ENCODE measurements around the gene LAMP5.

The LAMP5 gene

DNA sequence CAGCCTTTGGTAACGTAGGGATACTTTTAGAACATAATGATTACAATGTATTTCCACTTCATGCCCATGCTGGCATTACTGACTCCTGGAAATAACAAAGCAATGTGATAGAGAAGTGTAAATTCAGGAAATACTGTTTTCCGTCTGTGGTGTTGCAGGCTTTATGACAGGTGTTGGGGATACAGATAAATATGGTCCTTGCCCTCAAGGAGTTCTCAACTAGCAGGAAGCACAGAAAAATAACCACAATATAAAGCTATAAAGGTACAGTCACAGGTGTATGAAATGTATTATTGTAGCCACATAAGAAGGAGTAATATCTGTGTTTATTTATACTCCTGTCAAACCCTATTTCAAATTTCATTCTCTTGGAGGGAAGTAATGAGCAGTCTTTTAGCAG lies 12.9 kb upstream of the LAMP5 start:
- DNase-seq = no peak

DNA sequence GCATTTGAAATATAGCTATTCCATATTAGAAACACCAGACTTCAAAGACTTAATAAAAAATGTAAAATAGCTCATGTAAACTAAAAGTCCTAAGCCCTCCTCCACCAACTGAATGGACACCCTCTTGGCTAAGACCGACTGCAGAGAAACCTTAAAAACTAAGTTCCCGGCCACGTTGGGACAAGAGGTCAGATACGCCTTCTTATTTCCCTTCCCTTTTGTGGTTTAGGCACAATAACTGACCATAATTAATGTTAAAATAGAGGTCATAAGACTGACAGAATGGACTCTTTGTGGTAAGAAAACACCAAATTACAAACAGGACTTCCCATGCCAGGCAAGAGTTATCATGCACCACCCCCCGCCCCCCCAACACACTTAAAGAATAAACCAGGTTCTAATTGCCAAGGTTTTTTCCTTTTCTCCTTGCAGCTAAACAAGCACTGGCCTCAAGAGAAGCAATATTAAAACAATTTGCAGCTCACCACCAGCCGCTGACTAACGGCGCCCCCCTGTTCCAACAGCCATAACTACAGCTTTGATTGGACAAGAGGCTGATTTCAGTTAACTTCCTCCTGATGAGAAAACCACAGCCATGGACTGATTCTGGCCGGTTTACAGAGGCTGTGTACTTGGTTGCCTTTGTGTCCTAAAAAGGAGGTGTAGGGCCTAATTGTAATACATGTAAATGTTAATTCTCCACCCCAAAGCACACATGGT lies 10.7 kb upstream of the LAMP5 start:
- DNase-seq = no peak

DNA sequence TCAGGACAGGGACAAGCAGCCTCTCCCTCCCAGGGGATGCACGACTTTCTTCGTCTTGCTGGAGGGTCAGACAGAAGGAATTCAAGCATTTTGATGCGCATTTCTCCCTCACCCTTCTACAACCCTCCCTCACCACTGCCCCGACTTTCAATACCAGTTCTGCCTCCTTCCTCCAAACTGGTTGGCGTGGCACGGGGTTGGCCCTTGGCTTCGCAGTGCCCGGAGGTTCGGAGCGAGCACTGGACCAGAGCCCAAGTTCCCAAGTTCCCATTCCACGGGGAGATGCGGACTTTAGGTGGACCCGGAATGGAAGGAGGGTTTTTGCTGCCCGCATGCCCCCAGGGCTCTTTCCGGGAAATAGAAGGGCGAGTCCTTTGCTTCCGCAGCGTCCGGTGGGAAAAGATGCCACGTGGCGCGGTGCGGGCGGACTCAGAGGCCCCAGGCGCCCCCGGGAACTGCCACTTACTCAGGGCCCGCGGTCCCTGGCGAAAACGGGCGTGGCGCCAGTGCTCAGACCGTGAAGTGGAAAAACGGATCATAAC lies 8.0 kb upstream of the LAMP5 start:
- no peak for DNase-seq

DNA sequence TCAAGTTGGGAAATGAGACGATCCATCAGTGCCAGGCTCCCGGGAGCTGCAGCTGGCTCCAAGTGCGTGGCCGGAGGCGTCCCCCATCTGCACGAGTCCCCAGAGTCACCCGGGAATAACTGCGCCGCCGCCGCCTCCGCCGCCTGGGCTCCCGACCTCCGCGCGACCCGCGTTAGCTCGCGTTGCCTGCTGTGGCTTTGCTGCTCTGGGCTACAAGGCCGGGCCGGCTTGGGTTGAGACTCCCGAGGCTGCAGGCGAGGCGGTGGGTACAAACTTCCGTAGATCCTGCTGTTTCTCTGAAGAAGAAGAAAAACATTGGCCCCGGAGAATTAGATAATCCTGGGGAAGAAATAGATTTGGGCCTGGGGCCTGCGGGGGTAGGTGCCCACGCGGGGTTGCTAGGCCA lies 7.4 kb upstream of the LAMP5 start:
- DNase-seq = no peak

DNA sequence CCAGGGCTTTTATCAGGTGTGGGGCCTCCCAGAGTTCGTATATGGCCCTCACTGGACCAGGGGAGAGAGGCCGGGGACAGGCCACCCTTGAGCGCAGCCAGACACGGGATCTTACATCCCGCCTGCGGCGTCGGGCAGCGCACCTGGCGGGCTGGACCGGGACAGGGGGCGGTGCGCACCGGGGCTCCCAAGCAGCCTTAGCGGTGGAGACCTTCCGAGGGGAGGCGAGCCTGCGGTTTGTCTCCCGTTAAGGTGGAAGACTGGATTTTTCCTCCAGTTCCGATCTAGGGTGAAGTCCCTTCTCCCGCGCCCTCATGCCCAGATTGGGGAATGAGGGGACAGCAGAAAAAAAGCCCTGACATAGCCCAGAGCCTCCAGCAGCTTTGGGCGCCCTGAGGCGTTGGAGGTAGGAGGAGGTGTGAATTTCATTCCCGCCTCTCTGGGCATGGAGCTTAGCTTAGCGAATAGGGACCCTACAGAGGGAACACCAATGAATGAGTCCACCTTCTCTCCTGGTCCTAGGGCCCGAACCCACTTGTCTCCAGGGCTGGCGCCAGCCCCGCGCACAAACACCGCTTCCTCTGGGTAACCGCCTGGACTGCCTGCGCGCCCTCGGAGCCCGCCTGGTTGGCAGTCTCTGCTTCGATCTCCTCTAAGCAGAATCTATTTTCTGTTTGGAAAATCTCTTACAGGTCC lies 6.7 kb upstream of the LAMP5 start:
- DNase-seq = no peak

DNA sequence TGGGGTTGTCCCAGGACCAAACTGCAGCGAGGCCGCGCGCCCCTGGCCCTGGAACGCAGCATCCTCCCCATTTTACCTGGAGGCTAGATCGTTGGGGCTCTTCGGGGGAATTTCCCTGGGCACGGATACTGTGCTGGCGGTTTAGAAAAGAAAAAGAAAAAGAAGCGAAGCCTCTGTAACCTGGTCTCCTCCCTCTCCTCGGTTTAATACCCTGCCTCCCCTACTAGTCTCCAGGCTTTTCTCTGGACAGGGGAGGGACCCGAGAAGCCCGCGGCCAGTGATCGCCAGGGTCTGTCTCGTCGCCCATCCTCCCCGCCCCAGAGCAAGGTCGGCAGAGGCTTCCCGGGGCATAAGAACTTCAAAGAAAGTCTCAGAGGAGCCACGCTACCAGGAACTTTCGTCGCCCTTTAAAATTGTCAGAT lies 6.1 kb upstream of the LAMP5 start:
- no peak for DNase-seq

DNA sequence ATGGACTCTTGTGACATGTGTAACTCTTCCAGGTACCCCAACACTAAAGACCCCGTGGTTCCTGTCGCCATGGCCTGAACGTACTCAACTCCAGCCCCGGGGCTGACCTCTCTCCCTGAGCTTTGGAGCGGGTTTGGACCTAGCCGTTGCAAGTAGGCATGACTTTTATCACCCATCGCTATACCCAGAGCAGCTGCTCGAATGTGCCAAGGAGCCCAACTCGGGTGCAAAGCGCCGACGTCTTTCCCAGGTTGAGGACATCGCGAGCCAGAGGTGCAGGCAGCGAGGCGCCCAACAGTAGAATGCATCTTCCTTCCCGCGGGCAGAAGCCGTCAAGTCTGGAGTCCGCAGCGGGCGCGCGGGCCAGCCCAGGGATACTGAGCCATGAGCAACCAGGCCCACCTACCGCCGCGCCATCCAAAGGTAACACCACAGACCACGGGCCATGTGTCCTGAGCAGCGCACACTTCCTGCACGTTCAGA lies 5.7 kb upstream of the LAMP5 start:
- no peak for DNase-seq

DNA sequence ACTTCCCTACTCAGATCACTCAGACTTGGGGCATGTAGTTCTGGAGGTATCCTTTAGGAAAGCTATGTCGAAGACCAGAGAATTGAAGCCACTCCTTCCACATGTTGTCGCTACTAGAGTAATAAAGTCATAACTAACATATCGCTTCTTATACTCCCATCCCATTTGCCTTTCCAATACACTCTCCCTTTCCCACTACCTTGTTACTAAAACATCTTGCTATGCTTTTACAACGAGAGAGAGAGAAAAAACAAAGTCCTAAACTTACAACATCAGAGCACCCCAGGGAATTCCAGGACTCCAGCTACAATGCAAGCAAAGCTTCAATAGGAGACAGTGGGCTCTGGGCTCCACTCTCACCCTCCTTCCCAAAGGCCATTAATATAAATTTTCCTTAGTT lies 5.1 kb upstream of the LAMP5 start:
- no peak for DNase-seq

DNA sequence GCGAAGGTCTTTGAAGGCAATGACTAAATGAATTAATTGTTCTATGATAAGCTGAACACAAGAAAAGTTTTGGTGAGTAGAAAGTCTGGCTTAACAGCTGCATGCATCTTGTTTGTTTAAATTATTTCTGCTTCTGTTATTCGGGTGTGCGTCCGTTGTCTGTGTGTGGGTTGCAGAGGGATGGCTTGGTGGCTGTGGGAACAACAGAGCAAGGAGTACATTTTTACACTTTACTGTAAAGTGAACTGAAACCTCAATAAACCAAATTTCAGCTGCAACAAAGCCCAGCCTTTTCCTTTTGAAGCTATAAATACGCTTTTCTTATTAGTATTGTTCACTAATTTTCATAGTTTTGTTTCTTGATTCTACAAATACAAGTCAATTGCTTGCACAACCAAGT lies 3.5 kb upstream of the LAMP5 start:
- no peak for DNase-seq

DNA sequence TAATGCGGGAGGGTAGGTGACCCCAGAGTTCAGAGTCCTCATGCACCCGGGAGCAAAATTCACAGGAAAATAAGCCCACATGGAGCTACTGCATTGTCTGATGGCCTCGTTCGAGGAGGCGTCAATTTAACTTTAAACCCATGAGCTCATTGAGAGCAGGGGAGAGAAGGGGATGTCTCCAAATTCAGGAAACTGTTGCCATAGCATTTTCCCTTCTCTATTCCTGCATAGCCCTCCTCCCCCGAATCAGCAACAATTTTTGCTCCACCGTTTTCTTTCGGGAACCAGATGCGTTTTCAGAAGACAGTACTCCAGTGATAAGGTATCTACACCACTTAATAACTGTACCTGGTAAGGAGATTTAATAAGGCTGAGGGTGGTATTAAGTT lies 324 bp upstream of the LAMP5 start:
- no peak for DNase-seq

DNA sequence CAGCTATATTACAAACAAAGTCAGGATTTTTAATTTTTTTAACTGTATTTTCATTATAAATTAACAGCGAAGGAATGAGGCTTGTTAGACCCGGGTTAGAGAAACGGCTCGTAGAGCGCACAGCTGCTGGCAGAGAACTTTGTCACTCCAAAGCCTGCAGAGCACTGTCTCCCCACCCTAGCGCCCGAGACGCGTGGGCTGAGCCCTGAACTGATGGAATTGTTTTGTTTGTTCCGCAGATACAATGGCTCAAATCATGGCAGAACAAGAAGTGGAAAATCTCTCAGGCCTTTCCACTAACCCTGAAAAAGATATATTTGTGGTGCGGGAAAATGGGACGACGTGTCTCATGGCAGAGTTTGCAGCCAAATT lies 810 bp downstream of the LAMP5 start:
- DNase-seq = no peak

DNA sequence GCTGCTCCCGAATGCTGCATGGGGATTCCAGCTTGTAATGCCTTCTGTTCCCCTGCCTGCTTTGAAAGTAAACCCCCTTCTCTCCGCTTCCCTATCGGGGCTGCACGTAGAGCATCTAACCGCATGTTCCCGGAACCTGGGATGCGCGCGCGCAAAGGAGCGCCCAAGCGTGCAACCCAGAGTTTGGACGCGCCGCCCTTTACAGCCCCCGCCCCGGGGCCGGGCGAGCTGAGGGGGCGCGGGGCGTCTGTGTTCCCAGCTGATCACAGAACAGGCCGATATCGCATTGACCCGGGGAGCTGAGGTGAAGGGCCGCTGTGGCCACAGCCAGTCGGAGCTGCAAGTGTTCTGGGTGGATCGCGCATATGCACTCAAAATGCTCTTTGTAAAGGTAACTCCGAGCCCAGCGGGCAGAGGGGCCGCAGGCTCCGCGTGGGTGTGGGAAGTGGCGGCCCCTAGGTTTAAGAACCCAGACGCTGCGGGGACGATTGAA lies 1.4 kb downstream of the LAMP5 start:
- DNase-seq = no peak

DNA sequence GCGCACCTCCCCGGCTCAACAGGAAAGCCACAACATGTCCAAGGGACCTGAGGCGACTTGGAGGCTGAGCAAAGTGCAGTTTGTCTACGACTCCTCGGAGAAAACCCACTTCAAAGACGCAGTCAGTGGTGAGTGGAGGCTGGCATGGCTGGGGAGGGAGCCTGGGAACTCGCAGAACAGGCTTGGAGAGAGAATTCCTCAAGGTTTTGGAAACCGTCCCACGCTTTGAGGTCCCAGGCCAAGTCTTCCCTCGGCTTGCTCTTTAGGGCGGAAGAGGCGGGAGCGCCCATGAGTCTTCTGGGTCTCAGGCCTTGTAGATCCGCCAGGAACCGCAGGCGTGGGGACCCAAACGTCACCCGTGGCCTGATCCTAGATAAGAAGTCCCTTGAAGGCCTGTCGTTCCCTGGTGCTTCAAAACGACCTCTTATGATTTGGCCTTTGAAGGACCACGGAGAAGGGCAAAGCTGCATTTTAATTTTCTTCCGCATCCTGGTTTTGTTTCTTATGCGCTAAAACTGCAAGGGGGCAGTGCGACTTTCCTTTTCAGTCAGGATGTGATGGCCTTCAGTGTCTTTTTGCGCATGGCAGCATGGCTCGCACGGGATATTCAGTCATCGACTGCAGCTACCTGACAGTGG lies 2.0 kb downstream of the LAMP5 start:
- no peak for DNase-seq

DNA sequence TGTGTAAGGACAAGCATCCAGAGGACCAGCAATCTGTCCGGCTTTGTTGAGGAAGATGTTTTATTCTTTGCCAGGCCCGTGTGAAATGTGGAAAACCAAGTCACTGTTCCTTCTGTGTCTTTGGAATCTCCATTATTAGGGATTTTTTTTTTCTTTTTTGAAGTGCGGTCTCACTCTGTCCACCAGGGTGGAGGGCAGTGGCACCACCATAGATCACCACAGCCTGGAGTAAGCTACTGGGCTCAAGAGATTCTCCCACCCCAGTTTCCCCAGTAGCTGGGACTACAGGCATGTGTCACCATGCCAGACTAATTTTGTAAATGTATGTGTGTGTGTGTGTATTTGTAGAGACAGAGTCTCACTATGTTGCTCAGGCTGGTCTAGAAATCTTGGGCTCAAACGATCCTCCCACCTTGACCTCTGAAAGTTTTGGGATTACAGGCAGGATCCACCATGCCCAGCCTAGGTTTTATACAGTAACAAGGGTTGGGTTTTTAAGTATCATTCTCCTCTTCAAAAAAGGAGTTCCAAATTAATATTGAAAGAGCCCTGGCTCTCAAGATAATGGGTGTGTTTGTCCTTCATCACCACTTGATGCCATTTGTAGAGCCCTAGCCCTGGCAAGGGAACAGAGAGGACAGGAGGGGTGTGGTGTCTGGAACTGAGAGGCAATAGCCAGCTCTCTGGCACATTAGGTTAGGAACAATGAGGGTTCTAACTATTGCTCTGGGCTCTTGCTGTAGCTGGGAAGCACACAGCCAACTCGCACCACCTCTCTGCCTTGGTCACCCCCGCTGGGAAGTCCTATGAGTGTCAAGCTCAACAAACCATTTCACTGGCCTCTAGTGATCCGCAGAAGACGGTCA lies 3.1 kb downstream of the LAMP5 start:
- DNase-seq = no peak

DNA sequence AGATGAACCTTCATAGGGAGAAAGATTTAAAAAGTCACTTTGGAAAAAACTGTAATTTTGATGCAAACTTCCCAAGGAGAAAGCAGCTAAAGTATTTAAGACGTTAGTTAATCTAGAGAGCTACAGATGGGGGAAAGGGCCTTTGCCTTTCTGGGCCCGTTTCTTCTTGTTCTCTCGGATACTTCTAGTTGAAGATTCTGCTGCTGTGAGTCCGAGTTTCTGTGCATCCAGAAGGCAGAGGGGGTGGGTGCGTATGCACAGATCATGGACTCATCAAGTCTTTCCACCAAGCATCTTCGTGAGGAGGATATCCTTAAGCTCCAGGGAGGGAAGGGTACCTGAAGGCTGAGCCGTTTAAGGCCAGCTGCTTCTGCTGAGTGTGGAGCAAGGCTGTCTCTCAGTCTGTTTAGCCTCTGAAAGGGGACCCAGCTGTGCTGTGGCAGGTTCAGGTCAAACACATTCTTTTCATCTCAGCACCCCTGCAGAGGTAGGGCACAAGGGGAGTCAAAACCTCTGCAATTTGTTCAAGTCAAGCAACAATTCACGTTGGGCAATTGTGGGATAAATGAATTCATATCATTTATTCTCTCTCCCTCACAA lies 4.3 kb downstream of the LAMP5 start:
- no peak for DNase-seq

DNA sequence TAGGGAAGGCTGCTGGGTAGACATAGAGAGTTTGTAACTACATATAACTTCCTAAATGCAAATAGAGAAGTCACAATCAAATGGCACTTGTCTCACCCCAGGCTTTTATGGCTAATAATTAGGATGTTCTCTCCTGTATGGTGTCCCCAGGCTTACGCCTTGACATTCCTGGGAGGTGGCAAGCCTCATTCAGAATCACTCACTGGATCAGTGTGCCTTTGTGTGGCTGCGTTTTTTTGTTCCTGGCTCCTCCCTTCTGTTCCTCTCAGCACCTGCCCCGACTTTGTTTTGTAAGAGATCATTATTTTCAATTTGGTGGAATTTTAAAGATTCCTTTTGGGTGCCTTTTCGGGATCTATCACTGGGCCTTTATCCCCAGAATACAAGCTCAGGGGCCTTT lies 5.7 kb downstream of the LAMP5 start:
- no peak for DNase-seq

DNA sequence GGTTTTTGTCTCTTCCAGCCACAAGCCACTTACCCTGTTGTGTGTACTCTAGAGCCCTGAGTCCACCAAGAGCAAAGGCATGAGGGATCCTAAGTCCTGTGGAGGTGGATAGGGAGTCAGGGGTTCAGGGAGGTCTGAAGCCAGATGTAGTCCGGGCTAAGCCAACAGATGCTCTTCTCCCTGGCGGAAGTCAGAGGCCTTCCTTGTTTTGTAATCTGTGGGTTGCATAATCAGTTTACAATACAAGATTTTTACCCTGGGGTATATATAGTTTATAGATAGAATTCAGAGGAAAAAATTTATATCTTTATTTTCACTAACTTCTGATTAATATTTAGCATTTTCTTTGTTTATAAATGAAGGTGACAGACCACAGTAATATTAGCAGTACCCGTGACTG lies 9.2 kb downstream of the LAMP5 start:
- no peak for DNase-seq

DNA sequence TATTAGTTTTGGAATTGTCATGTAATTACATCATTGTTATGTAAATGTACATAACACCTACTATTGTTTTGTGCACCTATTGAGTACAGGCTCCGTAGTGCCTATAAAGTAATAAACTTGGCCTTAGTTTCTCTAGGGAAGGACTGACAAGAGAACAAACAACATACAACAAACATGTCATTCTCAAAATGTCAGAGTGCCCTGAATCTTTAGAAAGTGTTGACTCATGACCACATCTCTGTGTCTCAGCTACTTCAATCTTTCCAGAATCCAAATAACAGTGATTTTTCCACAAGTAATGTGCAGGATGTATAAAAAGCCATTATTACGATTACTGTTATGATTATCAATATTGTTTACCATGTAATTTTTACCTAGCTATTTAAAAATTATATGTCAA lies 17.2 kb downstream of the LAMP5 start:
- no peak for DNase-seq

DNA sequence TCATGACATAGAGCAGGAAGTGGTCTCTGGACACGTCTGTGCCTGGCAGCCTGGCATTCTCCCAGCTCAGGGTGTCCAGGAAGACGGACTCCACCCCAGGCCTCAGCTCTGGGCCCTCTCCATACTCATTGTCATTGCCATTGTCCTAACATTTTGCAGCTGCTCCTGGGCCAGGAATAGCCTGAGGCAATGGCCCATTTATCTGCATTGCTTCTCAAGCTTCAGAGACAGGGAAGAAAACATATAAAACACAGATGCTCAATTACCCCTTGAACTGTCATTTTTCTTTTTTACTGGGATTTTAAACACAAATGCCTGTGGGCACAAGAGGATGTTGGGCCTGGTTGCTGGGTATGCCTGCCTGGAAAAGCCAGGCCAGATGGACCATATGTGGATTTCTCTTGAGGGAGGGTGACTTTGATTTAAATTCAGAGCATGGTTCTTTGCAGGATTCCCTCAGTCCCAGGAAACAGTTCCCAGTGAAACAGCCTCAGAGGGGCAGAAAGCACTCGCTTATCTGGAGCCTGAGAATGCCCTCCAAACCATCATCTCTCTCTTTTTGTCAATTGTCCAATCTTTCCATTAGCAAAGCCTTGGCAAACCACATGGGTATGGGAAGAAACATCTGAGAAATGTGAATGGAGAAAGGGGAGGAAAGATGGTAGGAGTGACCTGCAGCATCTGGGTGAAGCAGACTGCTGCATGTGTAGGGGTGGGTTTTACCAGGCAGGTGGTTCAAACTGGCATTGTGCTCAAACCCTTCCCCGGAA lies 17.9 kb downstream of the LAMP5 start:
- DNase-seq = no peak

DNA sequence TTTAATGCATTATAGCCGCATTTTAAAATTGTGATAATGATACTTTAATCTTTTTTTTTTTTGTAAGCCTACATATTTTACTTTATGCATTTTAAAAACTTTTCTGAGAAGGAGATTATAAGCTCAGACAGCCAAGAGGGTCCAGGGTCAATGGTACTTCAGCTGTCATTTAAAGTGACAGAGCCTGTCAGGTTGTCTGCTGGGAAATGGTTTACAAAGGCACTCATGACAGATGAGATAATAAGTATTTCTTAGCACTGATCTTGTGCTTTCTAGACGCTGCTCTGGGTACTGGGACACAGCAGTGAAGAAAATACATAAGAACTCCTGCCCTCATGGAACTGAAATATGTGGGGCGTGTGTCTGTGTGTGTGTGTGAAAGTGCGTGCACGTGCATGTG lies 19.6 kb downstream of the LAMP5 start:
- DNase-seq = no peak

DNA sequence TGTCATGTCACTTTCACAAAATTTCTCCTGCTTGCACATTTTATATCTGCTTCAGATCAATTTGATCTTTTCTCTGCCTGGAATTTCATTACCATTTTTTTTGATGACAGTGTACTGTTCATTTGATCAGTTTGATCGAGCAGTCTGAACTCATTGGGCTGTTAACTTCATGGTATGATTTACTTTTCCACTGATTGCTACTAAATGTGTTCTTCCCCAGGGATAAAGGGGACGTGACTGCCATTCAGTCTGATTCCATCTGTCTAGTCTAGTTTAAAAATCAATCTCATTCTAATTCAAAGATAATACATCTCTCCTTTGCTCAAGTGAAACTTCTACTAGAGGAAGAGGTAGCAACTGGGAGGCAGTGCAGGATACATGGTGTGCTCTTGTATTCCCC lies 21.1 kb downstream of the LAMP5 start:
- no peak for DNase-seq

DNA sequence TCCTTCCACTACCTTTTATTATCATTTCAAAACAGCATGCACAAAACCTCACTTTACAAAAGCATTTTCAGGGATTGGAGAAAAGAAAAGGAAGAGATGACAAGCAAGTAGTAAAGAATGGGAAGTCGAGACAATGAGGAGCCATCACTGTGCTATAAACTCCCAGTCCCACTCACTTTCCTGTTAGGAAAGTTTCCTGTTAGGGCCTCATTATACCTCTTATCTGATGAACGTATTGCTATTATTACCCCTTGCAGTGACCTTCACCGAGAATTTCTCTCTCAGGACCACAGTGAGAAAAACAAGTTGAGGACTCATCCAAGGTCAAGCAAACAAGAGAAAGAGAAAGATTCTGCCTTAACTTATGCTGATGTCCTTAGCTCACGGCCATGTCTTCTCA lies 28.8 kb downstream of the LAMP5 start:
- no peak for DNase-seq
